Spleen (tissue), 11 donors: Measurements from ENCODE around the gene MZF1. TPM values are rescaled to one million over a fixed set of nuclear protein-coding genes. Genes with fewer than 3 reads are reported as not detected.

ENCODE experiments used
- DNase-seq: peaks from one replicate; pipeline ENCODE4 v3.0.0-alpha.2; 2020
- H3K27ac ChIP-seq, 8 donors: fragments of 200-600 bp; sonication (generic) in 7 of 8; 1 replicate in 4 of 8; 2 replicates in 4 of 8; pipeline versions ENCODE4 v1.5.0 to v1.8.0; 2016 to 2021; ENCODE audit warnings: inconsistent platforms in 4 of 8, mild to moderate bottlenecking in 4 of 8, moderate library complexity in 1 of 8
- H3K27me3 ChIP-seq, 7 donors: fragments of 200-600 bp; sonication (generic) in 6 of 7; replicated peaks in 1 of 7; 1 replicate in 4 of 7; 2 replicates in 3 of 7; pipeline versions ENCODE4 v1.5.0 to v1.8.0; 2016 to 2021; ENCODE audit warnings: inconsistent platforms in 3 of 7, mild to moderate bottlenecking in 1 of 7
- H3K36me3 ChIP-seq, 6 donors: fragments of 200-600 bp; sonication (generic) in 5 of 6; 1 replicate in 4 of 6; 2 replicates in 2 of 6; pipeline versions ENCODE4 v1.5.0 to v1.8.0; 2016 to 2021; ENCODE audit warnings: inconsistent platforms in 2 of 6
- H3K4me1 ChIP-seq, 6 donors: fragments of 200-600 bp; sonication (generic) in 5 of 6; 1 replicate in 3 of 6; 2 replicates in 3 of 6; pipeline versions ENCODE4 v1.5.0 to v1.8.0; 2016 to 2021; ENCODE audit warnings: inconsistent platforms in 3 of 6
- H3K4me3 ChIP-seq, 8 donors: fragments of 200-600 bp; sonication (generic) in 7 of 8; 1 replicate in 4 of 8; 2 replicates in 4 of 8; pipeline versions ENCODE4 v1.5.0 to v1.8.0; 2016 to 2021; ENCODE audit warnings: inconsistent platforms in 4 of 8, mild to moderate bottlenecking in 4 of 8, moderate library complexity in 2 of 8
- H3K9me3 ChIP-seq, 8 donors: fragments of 200-600 bp; sonication (generic) in 7 of 8; 1 replicate in 4 of 8; 2 replicates in 4 of 8; pipeline versions ENCODE4 v1.5.0 to v1.8.0; 2016 to 2021; ENCODE audit warnings: inconsistent platforms in 4 of 8
- CTCF ChIP-seq, 11 experiments: fragments of 200-600 bp in 7 of 11; fragments of 450-650 bp in 4 of 11; sonication (generic) in 4 of 11; IDR thresholded peaks in 8 of 11; conservative IDR thresholded peaks in 3 of 11; 1 replicate in 7 of 11; 2 replicates in 4 of 11; pipeline versions ENCODE4 v1.4.0 to v1.8.0; 2016 to 2021; ENCODE audit warnings: antibody characterized with exemption in 11 of 11, inconsistent platforms in 4 of 11, mild to moderate bottlenecking in 1 of 11
- POLR2A ChIP-seq, 3 donors: fragments of 450-650 bp; IDR thresholded peaks; one replicate each; pipeline ENCODE4 v1.5.1; 2017; ENCODE audit warnings: antibody characterized with exemption in 3 of 3, mild to moderate bottlenecking in 1 of 3
- POLR2AphosphoS5 ChIP-seq, 3 donors: sonication (generic); formaldehyde crosslinking; IDR thresholded peaks; one replicate each; pipeline ENCODE4 v1.5.1; 2017; ENCODE audit warnings: antibody characterized with exemption in 3 of 3
- WGBS, 5 donors: extraction: QIAGEN DNeasy Blood & Tissue Kit in 3 of 5; methylation state at CpG; one replicate each; pipeline versions ENCODE4 v1.1.5 to v1.1.7; 2013 to 2018; 5-methylcytosine and 5-hydroxymethylcytosine counted together
- intact Hi-C: fragments of 100-400 bp; cut with DNase I; formaldehyde crosslinking; loops from one replicate; pipeline ENCODE4 v1.15.0; 2023; ENCODE audit warnings: low total_unique reads
- polyA plus RNA-seq, 3 donors: library from polyadenylated mRNA; stranded (reverse); fragments of 200-250 nt; gene quantifications; one replicate each; pipeline ENCODE4 v1.2.1, GENCODE V29; 2013
- total RNA-seq, 7 donors: library from RNA; depleted of rRNA in 3 of 7; stranded (reverse); fragments of >200 nt in 3 of 7; fragmentation: NEBNext Ultra II Directional in 4 of 7; extraction: Animal tissue kit (Norgen Biotek cat#: 25700) in 4 of 7; gene quantifications; one replicate each; pipeline versions ENCODE4 v1.1.0 to v1.2.1, GENCODE V29; 2016 to 2021
- donor health status: healthy with polysubstance abuse.
- donor health status: DM: no; HTN: no; CAD: no; lungs with moderate emphysema.
- donor health status: DM: no; HTN: no; CAD: no.
- donor health status: Bipolar disorder and iron deficiency.
- donor health status: healthy.
- donor health status: DM: no; HTN: no; CAD: no.
- donor health status: DM: yes; HTN: yes; CAD: no.

The MZF1 gene
- total and polyA plus RNA-seq, 10 donors, result 13.2 to 41.6 (median 35.6) TPM

GRCh38 chr19:58558066-58558622, 15.0 kb downstream of the MZF1 start, which contains the start of gene UBE2M:
TSS of gene UBE2M (minus strand) at chr19:58558611. CDS start at chr19:58558381, 230 bp downstream.
- TF ChIP-seq CTCF (IDR thresholded peaks at IDR 0.05 in 8 of 11, conservative IDR thresholded peaks at IDR 0.05 in 3 of 11) (no peak), POLR2AphosphoS5 (IDR thresholded peaks at IDR 0.05) (no peak), POLR2A (IDR thresholded peaks at IDR 0.05) (no peak)
- H3K4me3 ChIP-seq, result peak within 1 kb of the TSS; percentile 48 to 90 (median 62)
- peaks cover 0 to 28% (median 20%) of the 10 kb centered on the region in 6 donors for H3K36me3 ChIP-seq
- no peaks in the 10 kb centered on the region for H3K9me3 ChIP-seq
- peak; percentile 95 for DNase-seq
- peaks cover 54 to 84% (median 73%) of the 10 kb centered on the region in 6 donors for H3K4me1 ChIP-seq
- peaks cover 0 to 18% (median 0%) of the 10 kb centered on the region in 7 donors for H3K27me3 ChIP-seq
- intact Hi-C loops, result no loop called here
- peak within 1 kb of the TSS; percentile 95 to 100 (median 99) for H3K27ac ChIP-seq
- 0 to 1% (median 0%) methylated on average over 26 to 62 of the region's 62 CpGs for WGBS, 5 donors

- Histone ChIP-seq H3K4me3 (peak overlapping the region; percentile 42 to 90 (median 57)), H3K9me3 (no peaks in the 10 kb centered on the region), H3K27ac (peak overlapping the region; percentile 37 to 100 (median 99)), H3K36me3 (peaks cover 0 to 35% (median 27%) of the 10 kb centered on the region in 6 donors), H3K27me3 (peaks cover 0 to 11% (median 0%) of the 10 kb centered on the region in 7 donors), H3K4me1 (peaks cover 47 to 84% (median 71%) of the 10 kb centered on the region in 6 donors)
- intact Hi-C loops, result no loop called here
- WGBS, 5 donors, result 32 to 40% (median 36%) methylated on average over 12 of the region's 12 CpGs
- TF ChIP-seq CTCF (IDR thresholded peaks at IDR 0.05 in 8 of 11, conservative IDR thresholded peaks at IDR 0.05 in 3 of 11), result no peak
- TF ChIP-seq POLR2A (IDR thresholded peaks at IDR 0.05), result no peak
- TF ChIP-seq POLR2AphosphoS5 (IDR thresholded peaks at IDR 0.05), result no peak
- peak; percentile 78 for DNase-seq
Observed at GRCh38 chr19:58557221-58558065, 15.7 kb downstream of the MZF1 start.

- peaks cover 0 to 42% (median 34%) of the 10 kb centered on the region in 6 donors for H3K36me3 ChIP-seq
- intact Hi-C loops, result no loop called here
- H3K27me3 ChIP-seq, result peaks cover 0 to 4% (median 0%) of the 10 kb centered on the region in 7 donors
- 58 to 72% (median 66%) methylated on average over 10 of the region's 10 CpGs for WGBS, 5 donors
- peak overlapping the region in 6 of 8 donors; percentile 48 to 90 (median 62) for H3K4me3 ChIP-seq
- H3K9me3 ChIP-seq, result no peaks in the 10 kb centered on the region
- no peak for TF ChIP-seq CTCF (IDR thresholded peaks at IDR 0.05 in 8 of 11, conservative IDR thresholded peaks at IDR 0.05 in 3 of 11)
- TF ChIP-seq POLR2A (IDR thresholded peaks at IDR 0.05), result no peak
- TF ChIP-seq POLR2AphosphoS5 (IDR thresholded peaks at IDR 0.05), result no peak
- H3K4me1 ChIP-seq, result peaks cover 40 to 82% (median 66%) of the 10 kb centered on the region in 6 donors
- peak; percentile 69 for DNase-seq
- H3K27ac ChIP-seq, result peak overlapping the region in 6 of 8 donors; percentile 95 to 100 (median 99)
Observed at GRCh38 chr19:58556622-58557220, 16.4 kb downstream of the MZF1 start.
